ENCODE results near the gene GABARAP. TPM values are rescaled to one million over a fixed set of nuclear protein-coding genes. Genes with fewer than 3 reads are reported as not detected.
A peak's percentile ranks its signal among the peaks of the same experiment; 100 is the strongest.

Gene GABARAP
- total and polyA plus RNA-seq, 2 of the 13 experiments (the other 11 are each of a cell fraction or from before 2014, with no cell fraction given), result 161 to 310 TPM

DNA sequence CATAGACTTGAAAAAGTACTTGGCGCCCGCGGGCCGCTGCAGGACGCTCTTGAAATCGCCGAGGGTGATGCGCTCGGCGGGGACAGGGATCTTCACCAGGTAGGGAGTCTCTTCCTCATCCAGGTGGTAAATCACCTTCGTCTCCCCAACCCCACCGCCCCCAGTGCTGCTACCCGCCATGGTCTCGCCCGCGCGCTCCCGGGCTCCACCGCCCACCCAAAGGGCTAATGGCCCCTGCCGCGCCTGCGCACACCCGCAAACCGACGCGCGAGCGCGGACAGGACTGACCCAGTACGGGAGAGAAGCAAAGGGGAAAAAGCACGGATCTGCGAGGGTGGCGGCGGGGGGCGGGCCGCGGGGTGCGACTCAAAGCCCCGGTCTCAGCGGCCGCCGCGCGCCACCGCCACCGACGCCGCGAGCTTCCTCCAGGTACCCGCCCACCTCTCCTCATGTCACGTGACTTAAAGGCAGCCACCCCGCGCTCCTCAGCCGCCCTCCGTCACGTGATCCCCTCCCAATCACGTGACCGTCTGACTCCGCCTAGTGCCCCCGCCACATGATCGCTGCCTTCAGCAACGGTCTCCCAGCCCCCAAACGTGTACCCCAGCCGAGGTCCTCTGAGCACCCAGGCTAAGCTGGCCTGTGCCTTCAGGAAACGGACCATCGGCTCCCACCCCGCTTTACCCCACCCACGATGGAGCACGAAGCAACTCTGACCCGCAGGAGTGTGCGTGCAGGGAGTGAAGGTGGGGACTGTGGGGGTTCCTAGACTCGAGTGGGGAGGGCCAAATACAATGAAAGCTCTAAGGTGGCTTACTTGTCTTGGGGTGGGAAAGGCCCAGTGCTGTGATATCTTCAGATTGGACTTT, 7.9 kb downstream of the GABARAP start, which contains the start of gene DVL2 (continued):
- TF ChIP-seq, protein P1, sequence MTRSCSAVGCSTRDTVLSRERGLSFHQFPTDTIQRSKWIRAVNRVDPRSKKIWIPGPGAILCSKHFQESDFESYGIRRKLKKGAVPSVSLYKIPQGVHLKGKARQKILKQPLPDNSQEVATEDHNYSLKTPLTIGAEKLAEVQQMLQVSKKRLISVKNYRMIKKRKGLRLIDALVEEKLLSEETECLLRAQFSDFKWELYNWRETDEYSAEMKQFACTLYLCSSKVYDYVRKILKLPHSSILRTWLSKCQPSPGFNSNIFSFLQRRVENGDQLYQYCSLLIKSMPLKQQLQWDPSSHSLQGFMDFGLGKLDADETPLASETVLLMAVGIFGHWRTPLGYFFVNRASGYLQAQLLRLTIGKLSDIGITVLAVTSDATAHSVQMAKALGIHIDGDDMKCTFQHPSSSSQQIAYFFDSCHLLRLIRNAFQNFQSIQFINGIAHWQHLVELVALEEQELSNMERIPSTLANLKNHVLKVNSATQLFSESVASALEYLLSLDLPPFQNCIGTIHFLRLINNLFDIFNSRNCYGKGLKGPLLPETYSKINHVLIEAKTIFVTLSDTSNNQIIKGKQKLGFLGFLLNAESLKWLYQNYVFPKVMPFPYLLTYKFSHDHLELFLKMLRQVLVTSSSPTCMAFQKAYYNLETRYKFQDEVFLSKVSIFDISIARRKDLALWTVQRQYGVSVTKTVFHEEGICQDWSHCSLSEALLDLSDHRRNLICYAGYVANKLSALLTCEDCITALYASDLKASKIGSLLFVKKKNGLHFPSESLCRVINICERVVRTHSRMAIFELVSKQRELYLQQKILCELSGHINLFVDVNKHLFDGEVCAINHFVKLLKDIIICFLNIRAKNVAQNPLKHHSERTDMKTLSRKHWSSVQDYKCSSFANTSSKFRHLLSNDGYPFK (CRISPR knock-in tag; IDR thresholded peaks at IDR 0.05; ENCODE audit: borderline replicate concordance), result peak; percentile 60
- no peak for TF ChIP-seq KDM4B (CRISPR knock-in tag; IDR thresholded peaks at IDR 0.05)
- peak; percentile 30; the same call in 1 of the 2 replicates for TF ChIP-seq ELF1 (CRISPR knock-in tag; IDR thresholded peaks at IDR 0.05)
- peak; percentile 72; the same call in 1 of the 2 replicates for TF ChIP-seq ZNF766 (CRISPR knock-in tag; IDR thresholded peaks at IDR 0.05; ENCODE audit: borderline replicate concordance)
- TF ChIP-seq SRF (IDR thresholded peaks at IDR 0.05; ENCODE audit: low read depth, low read length), result no peak
- TF ChIP-seq, protein P2, sequence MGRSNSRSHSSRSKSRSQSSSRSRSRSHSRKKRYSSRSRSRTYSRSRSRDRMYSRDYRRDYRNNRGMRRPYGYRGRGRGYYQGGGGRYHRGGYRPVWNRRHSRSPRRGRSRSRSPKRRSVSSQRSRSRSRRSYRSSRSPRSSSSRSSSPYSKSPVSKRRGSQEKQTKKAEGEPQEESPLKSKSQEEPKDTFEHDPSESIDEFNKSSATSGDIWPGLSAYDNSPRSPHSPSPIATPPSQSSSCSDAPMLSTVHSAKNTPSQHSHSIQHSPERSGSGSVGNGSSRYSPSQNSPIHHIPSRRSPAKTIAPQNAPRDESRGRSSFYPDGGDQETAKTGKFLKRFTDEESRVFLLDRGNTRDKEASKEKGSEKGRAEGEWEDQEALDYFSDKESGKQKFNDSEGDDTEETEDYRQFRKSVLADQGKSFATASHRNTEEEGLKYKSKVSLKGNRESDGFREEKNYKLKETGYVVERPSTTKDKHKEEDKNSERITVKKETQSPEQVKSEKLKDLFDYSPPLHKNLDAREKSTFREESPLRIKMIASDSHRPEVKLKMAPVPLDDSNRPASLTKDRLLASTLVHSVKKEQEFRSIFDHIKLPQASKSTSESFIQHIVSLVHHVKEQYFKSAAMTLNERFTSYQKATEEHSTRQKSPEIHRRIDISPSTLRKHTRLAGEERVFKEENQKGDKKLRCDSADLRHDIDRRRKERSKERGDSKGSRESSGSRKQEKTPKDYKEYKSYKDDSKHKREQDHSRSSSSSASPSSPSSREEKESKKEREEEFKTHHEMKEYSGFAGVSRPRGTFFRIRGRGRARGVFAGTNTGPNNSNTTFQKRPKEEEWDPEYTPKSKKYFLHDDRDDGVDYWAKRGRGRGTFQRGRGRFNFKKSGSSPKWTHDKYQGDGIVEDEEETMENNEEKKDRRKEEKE (IDR thresholded peaks at IDR 0.05), result no peak
- TF ChIP-seq RXRB (CRISPR knock-in tag; IDR thresholded peaks at IDR 0.05; ENCODE audit: borderline replicate concordance), result peak; percentile 76; the same call in 1 of the 2 replicates
- TF ChIP-seq, protein P3, sequence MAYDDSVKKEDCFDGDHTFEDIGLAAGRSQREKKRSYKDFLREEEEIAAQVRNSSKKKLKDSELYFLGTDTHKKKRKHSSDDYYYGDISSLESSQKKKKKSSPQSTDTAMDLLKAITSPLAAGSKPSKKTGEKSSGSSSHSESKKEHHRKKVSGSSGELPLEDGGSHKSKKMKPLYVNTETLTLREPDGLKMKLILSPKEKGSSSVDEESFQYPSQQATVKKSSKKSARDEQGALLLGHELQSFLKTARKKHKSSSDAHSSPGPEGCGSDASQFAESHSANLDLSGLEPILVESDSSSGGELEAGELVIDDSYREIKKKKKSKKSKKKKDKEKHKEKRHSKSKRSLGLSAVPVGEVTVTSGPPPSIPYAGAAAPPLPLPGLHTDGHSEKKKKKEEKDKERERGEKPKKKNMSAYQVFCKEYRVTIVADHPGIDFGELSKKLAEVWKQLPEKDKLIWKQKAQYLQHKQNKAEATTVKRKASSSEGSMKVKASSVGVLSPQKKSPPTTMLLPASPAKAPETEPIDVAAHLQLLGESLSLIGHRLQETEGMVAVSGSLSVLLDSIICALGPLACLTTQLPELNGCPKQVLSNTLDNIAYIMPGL (CRISPR knock-in tag; IDR thresholded peaks at IDR 0.05; ENCODE audit: borderline replicate concordance in 1 of 2, low read depth in 1 of 2), result peak; percentile 67 to 80; a peak in 2 of 4 replicates
- TF ChIP-seq ZNF282 (IDR thresholded peaks at IDR 0.05; ENCODE audit: partially characterized antibody), result no peak
- peak; percentile 84 for TF ChIP-seq SALL2 (CRISPR knock-in tag; IDR thresholded peaks at IDR 0.05)
- TF ChIP-seq ZNF263 (CRISPR knock-in tag; IDR thresholded peaks at IDR 0.05), result peak; percentile 66; the same call in 1 of the 2 replicates
- no peak for TF ChIP-seq JUND (CRISPR knock-in tag; IDR thresholded peaks at IDR 0.05)
- no peak for TF ChIP-seq ONECUT2 (CRISPR knock-in tag; IDR thresholded peaks at IDR 0.05)
- TF ChIP-seq JUNB (CRISPR knock-in tag; IDR thresholded peaks at IDR 0.05; ENCODE audit: borderline replicate concordance), result no peak
- peak; percentile 100 for TF ChIP-seq RAD51 (IDR thresholded peaks at IDR 0.05; ENCODE audit: borderline replicate concordance)
- TF ChIP-seq SMAD3 (CRISPR knock-in tag; IDR thresholded peaks at IDR 0.05), result peak; percentile 50; the same call in 1 of the 2 replicates
- no peak for TF ChIP-seq SMC3 (IDR thresholded peaks at IDR 0.05; ENCODE audit: low read length)
- peak; percentile 83 for TF ChIP-seq FOXC1 (CRISPR knock-in tag; IDR thresholded peaks at IDR 0.05; ENCODE audit: borderline replicate concordance)
- TF ChIP-seq, protein P4, sequence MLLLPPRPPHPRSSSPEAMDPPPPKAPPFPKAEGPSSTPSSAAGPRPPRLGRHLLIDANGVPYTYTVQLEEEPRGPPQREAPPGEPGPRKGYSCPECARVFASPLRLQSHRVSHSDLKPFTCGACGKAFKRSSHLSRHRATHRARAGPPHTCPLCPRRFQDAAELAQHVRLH (CRISPR knock-in tag; IDR thresholded peaks at IDR 0.05; ENCODE audit: borderline replicate concordance, low read depth), result peak; percentile 59; the same call in 1 of the 2 replicates
- TF ChIP-seq SP5 (CRISPR knock-in tag; IDR thresholded peaks at IDR 0.05; ENCODE audit: borderline replicate concordance, low read depth), result peak; percentile 93
- TF ChIP-seq ZNF468 (CRISPR knock-in tag; IDR thresholded peaks at IDR 0.05), result no peak; the same call in 1 of the 2 replicates
